Endothelial cell (in vitro differentiated cells): ENCODE data around the gene PRRC2C. TPM values are rescaled to one million over a fixed set of nuclear protein-coding genes. Genes with fewer than 3 reads are reported as not detected.

Experiments used
- DNase-seq: peaks from one replicate; pipeline ENCODE4 v3.0.0; 2021; ENCODE audit warnings: low spot score
- H3K27ac Mint-ChIP-seq: one replicate; pipeline ENCODE4 v1.8.0; 2021; ENCODE audit warnings: mixed read lengths, inconsistent platforms; ENCODE audit not compliant: unreplicated experiment
- H3K27me3 Mint-ChIP-seq: one replicate; pipeline ENCODE4 v1.8.0; 2021; ENCODE audit warnings: mild to moderate bottlenecking, moderate library complexity, mixed read lengths, inconsistent platforms; ENCODE audit not compliant: unreplicated experiment
- H3K36me3 Mint-ChIP-seq: one replicate; pipeline ENCODE4 v1.8.0; 2021; ENCODE audit warnings: mild to moderate bottlenecking, low read depth, mixed read lengths, inconsistent platforms; ENCODE audit not compliant: unreplicated experiment
- H3K4me1 Mint-ChIP-seq: one replicate; pipeline ENCODE4 v1.8.0; 2021; ENCODE audit warnings: mild to moderate bottlenecking, mixed read lengths, inconsistent platforms; ENCODE audit not compliant: unreplicated experiment
- H3K4me3 Mint-ChIP-seq: one replicate; pipeline ENCODE4 v1.8.0; 2021; ENCODE audit warnings: mild to moderate bottlenecking, mixed read lengths, inconsistent platforms; ENCODE audit not compliant: unreplicated experiment
- H3K9me3 Mint-ChIP-seq: one replicate; pipeline ENCODE4 v1.8.0; 2021; ENCODE audit warnings: mixed read lengths, inconsistent platforms; ENCODE audit not compliant: unreplicated experiment
- total RNA-seq: library from RNA; stranded (reverse); fragmentation: NEBNext Ultra II Directional; extraction: Animal tissue kit (Norgen Biotek cat#: 25700); gene quantifications from one replicate; pipeline ENCODE4 v1.2.1, GENCODE V29; 2021; ENCODE audit not compliant: unreplicated experiment
- TF ChIP-seq, protein P1 (sequence below): fragments of 200-600 bp; sonication (generic); IDR thresholded peaks from one replicate; pipeline ENCODE4 v1.5.0; 2021; ENCODE audit warnings: antibody characterized with exemption; ENCODE audit not compliant: unreplicated experiment

Gene PRRC2C
- total RNA-seq, 1 donor from 2014 or later: 248 TPM

DNA sequence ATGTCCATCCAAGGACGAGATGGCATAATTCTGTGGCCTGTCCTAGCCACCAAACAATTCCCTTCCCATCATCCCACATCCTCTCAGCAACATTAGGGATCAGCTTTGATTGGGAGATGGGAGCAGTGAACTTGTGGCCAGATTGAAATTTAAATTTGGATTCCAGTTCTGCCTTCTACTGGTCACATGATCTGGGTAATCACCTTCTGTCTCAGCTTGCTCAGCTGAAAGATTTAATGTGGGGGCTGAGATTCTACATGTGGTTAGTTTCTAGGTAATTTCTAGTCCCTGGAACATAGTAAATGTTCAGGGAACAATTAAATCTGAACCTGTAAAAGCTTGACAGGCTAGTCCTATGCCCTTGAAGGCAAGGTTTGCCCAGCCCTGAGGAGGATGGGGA is 139.9 kb downstream of the PRRC2C start:
- no peak overlapping the region for H3K27ac Mint-ChIP-seq
- no peaks in the 10 kb centered on the region for H3K9me3 Mint-ChIP-seq
- no peaks in the 10 kb centered on the region for H3K4me1 Mint-ChIP-seq
- peaks cover 1% of the 10 kb centered on the region for H3K27me3 Mint-ChIP-seq
- H3K36me3 Mint-ChIP-seq: no peaks in the 10 kb centered on the region
- DNase-seq: no peak
- H3K4me3 Mint-ChIP-seq: no peak overlapping the region
- TF ChIP-seq, protein P1, sequence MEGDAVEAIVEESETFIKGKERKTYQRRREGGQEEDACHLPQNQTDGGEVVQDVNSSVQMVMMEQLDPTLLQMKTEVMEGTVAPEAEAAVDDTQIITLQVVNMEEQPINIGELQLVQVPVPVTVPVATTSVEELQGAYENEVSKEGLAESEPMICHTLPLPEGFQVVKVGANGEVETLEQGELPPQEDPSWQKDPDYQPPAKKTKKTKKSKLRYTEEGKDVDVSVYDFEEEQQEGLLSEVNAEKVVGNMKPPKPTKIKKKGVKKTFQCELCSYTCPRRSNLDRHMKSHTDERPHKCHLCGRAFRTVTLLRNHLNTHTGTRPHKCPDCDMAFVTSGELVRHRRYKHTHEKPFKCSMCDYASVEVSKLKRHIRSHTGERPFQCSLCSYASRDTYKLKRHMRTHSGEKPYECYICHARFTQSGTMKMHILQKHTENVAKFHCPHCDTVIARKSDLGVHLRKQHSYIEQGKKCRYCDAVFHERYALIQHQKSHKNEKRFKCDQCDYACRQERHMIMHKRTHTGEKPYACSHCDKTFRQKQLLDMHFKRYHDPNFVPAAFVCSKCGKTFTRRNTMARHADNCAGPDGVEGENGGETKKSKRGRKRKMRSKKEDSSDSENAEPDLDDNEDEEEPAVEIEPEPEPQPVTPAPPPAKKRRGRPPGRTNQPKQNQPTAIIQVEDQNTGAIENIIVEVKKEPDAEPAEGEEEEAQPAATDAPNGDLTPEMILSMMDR: no peak

- Mint-ChIP-seq H3K9me3 (no peaks in the 10 kb centered on the region), H3K36me3 (no peaks in the 10 kb centered on the region), H3K4me3 (no peak overlapping the region), H3K27me3 (peaks cover 1% of the 10 kb centered on the region), H3K27ac (no peak overlapping the region), H3K4me1 (no peaks in the 10 kb centered on the region)
- no peak for DNase-seq
- TF ChIP-seq, protein P1: no peak
These were observed 141.7 kb downstream of the PRRC2C start for GRCh38 chr1:171627020-171627419.

DNA sequence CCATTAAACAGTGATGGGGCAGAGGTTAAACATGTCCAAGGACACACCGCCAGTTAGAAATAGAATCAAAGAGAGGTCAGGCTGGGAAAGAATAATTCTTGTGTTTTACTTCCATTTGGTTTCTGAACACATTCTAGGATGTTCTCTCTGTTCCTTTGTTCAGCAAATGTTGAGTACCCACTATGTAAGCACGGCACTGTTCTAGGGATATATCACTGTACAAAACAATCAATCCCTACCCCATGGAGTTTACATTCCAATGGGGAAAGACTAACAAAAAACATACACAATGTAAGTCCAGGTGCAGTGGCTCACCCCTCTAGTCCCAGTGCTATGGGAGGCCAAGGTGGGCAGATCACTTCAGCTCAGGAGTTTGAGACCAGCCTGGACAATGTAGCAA is 142.9 kb downstream of the PRRC2C start:
- no peak for DNase-seq
- Mint-ChIP-seq H3K4me1 (no peaks in the 10 kb centered on the region), H3K4me3 (no peak overlapping the region), H3K9me3 (no peaks in the 10 kb centered on the region), H3K36me3 (no peaks in the 10 kb centered on the region), H3K27me3 (peaks cover 1% of the 10 kb centered on the region), H3K27ac (no peak overlapping the region)
- TF ChIP-seq, protein P1: no peak

DNA sequence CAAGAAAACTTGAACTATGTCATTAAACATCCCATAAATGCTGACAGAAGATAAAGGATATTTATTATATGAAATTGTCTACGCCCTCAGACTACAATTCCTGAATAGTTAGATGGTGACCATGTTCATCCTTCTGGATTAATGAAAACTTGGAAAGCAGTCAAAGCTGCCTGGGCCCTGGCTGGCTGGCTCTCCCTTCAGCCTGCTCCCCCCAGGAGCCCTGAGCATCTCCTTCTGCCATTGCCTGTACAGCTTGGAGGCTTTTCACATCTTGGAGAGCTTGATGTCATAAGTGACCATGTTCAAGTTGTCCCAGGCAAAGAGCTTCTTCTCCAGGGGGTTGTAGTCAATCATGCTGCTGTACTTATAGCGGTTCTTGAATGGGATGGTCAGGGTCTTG is 150.3 kb downstream of the PRRC2C start:
- TF ChIP-seq, protein P1: no peak
- no peak for DNase-seq
- H3K36me3 Mint-ChIP-seq: no peaks in the 10 kb centered on the region
- H3K4me1 Mint-ChIP-seq: no peaks in the 10 kb centered on the region
- no peaks in the 10 kb centered on the region for H3K9me3 Mint-ChIP-seq
- H3K4me3 Mint-ChIP-seq: no peak overlapping the region
- H3K27ac Mint-ChIP-seq: no peak overlapping the region
- H3K27me3 Mint-ChIP-seq: no peaks in the 10 kb centered on the region

DNA sequence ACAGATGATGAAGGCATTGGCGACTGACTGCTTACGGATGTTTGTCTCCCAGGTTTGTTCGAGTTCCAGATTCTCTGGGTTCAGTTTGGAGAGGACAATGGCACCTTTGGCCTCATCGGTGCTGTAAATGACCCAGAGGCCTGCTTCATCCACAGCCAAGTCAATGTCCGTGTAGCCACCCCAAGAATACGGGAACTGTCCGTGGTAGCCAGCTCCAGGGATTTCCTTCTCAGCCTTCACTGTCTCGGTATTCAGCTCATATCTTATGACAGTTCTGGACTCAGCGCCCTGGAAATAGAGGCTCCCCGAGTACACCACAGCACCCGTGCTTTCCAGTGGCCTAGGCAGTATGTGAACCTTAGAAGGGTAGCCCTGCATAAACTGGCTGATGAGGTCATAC is 150.8 kb downstream of the PRRC2C start:
- peak; percentile 11 for DNase-seq
- Mint-ChIP-seq H3K9me3 (no peaks in the 10 kb centered on the region), H3K27ac (no peak overlapping the region), H3K4me1 (no peaks in the 10 kb centered on the region), H3K27me3 (no peaks in the 10 kb centered on the region), H3K36me3 (no peaks in the 10 kb centered on the region), H3K4me3 (no peak overlapping the region)
- TF ChIP-seq, protein P1: no peak
